ENCODE measurements around the gene WDR83.
A peak's percentile ranks its signal among the peaks of the same experiment; 100 is the strongest.
"Not testable (repeated sequence)": the region's sequence is repeated elsewhere in the genome, so short reads cannot be mapped to it uniquely, and the experiment has no call there.

Gene WDR83

GRCh38 chr19:12695514-12695913 is 28.9 kb downstream of the WDR83 start:
- H3K27ac ChIP-seq, result peak overlapping the region; percentile 59; the same call in 1 of the 2 replicates
- peak overlapping the region; percentile 86 for H3K9ac ChIP-seq
- TF ChIP-seq, protein P1, sequence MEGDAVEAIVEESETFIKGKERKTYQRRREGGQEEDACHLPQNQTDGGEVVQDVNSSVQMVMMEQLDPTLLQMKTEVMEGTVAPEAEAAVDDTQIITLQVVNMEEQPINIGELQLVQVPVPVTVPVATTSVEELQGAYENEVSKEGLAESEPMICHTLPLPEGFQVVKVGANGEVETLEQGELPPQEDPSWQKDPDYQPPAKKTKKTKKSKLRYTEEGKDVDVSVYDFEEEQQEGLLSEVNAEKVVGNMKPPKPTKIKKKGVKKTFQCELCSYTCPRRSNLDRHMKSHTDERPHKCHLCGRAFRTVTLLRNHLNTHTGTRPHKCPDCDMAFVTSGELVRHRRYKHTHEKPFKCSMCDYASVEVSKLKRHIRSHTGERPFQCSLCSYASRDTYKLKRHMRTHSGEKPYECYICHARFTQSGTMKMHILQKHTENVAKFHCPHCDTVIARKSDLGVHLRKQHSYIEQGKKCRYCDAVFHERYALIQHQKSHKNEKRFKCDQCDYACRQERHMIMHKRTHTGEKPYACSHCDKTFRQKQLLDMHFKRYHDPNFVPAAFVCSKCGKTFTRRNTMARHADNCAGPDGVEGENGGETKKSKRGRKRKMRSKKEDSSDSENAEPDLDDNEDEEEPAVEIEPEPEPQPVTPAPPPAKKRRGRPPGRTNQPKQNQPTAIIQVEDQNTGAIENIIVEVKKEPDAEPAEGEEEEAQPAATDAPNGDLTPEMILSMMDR (conservative IDR thresholded peaks at IDR 0.05; ENCODE audit: low read depth, low read length), result no peak
- peaks cover 33% of the 10 kb centered on the region for H3K4me1 ChIP-seq (ENCODE audit: low read depth, poor library complexity, severe bottlenecking)
- no peaks in the 10 kb centered on the region for H3K79me2 ChIP-seq (ENCODE audit: insufficient read depth, low read depth)
- peak overlapping the region; percentile 37; the same call in 1 of the 2 replicates for H2AFZ ChIP-seq (ENCODE audit: low read depth)
- peak overlapping the region; percentile 88 for H3K4me2 ChIP-seq
- no peaks in the 10 kb centered on the region for H3K36me3 ChIP-seq (ENCODE audit: insufficient read depth)
- H3K27me3 ChIP-seq (ENCODE audit: insufficient read depth, low read depth), result no peaks in the 10 kb centered on the region
- no peak overlapping the region for H3K4me3 ChIP-seq (IDR thresholded peaks at IDR 0.05; ENCODE audit: insufficient read depth, low read depth, low read length)
- H4K20me1 ChIP-seq (ENCODE audit: insufficient read depth), result no peaks in the 10 kb centered on the region

GRCh38 chr19:12695997-12696365 is 29.4 kb downstream of the WDR83 start:
- Histone ChIP-seq H4K20me1 (ENCODE audit: insufficient read depth) (no peaks in the 10 kb centered on the region), H3K27ac (peak overlapping the region; percentile 59)

GRCh38 chr19:12696366-12697335 is 30.0 kb downstream of the WDR83 start, which contains the start of gene FBXW9:
Gene FBXW9, minus strand, starts transcription at chr19:12696631. Its CDS starts 50 bp downstream, at chr19:12696581.
- H3K36me3 ChIP-seq (ENCODE audit: insufficient read depth), result no peaks in the 10 kb centered on the region; the same call in 1 of the 2 replicates
- TF ChIP-seq, protein P1 (conservative IDR thresholded peaks at IDR 0.05; ENCODE audit: low read depth, low read length), result no peak
- H4K20me1 ChIP-seq (ENCODE audit: insufficient read depth), result no peaks in the 10 kb centered on the region
- H3K27me3 ChIP-seq (ENCODE audit: insufficient read depth, low read depth), result no peaks in the 10 kb centered on the region
- H2AFZ ChIP-seq (ENCODE audit: low read depth), result peak within 1 kb of the TSS; percentile 37
- peaks cover 33% of the 10 kb centered on the region for H3K4me1 ChIP-seq (ENCODE audit: low read depth, poor library complexity, severe bottlenecking)
- peak within 1 kb of the TSS; percentile 88 for H3K4me2 ChIP-seq
- H3K4me3 ChIP-seq (IDR thresholded peaks at IDR 0.05; ENCODE audit: insufficient read depth, low read depth, low read length), result peak within 1 kb of the TSS; percentile 45
- peak within 1 kb of the TSS; percentile 86 for H3K9ac ChIP-seq
- peak within 1 kb of the TSS; percentile 59 for H3K27ac ChIP-seq
- no peaks in the 10 kb centered on the region for H3K79me2 ChIP-seq (ENCODE audit: insufficient read depth, low read depth)

More at GRCh38 chr19:12695997-12696365, 29.4 kb downstream of the WDR83 start:
- Histone ChIP-seq H3K4me1 (ENCODE audit: low read depth, poor library complexity, severe bottlenecking) (peaks cover 33% of the 10 kb centered on the region), H3K4me3 (IDR thresholded peaks at IDR 0.05; ENCODE audit: insufficient read depth, low read depth, low read length) (peak overlapping the region; percentile 45), H3K36me3 (ENCODE audit: insufficient read depth) (no peaks in the 10 kb centered on the region), H3K27me3 (ENCODE audit: insufficient read depth, low read depth) (no peaks in the 10 kb centered on the region), H3K4me2 (peak overlapping the region; percentile 88), H3K9ac (peak overlapping the region; percentile 86), H3K79me2 (ENCODE audit: insufficient read depth, low read depth) (no peaks in the 10 kb centered on the region), H2AFZ (ENCODE audit: low read depth) (peak overlapping the region; percentile 37)
- TF ChIP-seq, protein P1 (conservative IDR thresholded peaks at IDR 0.05; ENCODE audit: low read depth, low read length), result no peak

DNA sequence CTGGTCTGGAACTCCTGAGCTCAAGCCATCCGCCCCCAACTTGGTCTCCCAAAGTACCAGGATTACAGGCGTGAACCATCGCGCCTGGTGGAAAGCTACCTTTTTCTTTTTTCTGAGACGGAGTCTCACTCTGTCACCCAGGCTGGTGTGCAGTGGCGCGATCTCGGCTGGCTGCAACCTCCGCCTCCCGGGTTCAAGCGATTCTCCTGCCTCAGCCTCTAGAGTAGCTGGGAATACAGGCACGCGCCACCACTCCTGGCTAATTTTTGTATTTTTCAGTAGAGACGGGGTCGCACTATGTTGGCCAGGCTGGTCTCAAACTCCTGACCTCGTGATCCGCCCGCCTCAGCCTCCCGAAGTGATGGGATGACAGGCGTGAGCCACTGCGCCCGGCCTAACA is 30.8 kb downstream of the WDR83 start:
- H3K27ac ChIP-seq; H3K4me3 ChIP-seq (IDR thresholded peaks at IDR 0.05; ENCODE audit: insufficient read depth, low read depth, low read length); H3K9ac ChIP-seq; H2AFZ ChIP-seq (ENCODE audit: low read depth); H3K79me2 ChIP-seq (ENCODE audit: insufficient read depth, low read depth); H3K36me3 ChIP-seq (ENCODE audit: insufficient read depth); H3K27me3 ChIP-seq (ENCODE audit: insufficient read depth, low read depth); H4K20me1 ChIP-seq (ENCODE audit: insufficient read depth): not testable (repeated sequence)
- Histone ChIP-seq H3K4me2 (peak overlapping the region; percentile 88), H3K4me1 (ENCODE audit: low read depth, poor library complexity, severe bottlenecking) (peaks cover 33% of the 10 kb centered on the region)
